ENCODE results near the gene TTN.
"Not testable (repeated sequence)": the region's sequence is repeated elsewhere in the genome, so short reads cannot be mapped to it uniquely, and the experiment has no call there.

Gene TTN

GRCh38 chr2:178658480-178658879, 148.7 kb downstream of the TTN start:
- not testable (repeated sequence) for DNase-seq (ENCODE audit: low read depth)

- no peak for DNase-seq (ENCODE audit: low read depth)
Measured at GRCh38 chr2:178650554-178650953, 156.7 kb downstream of the TTN start.

- no peak for DNase-seq (ENCODE audit: low read depth)
Measured at GRCh38 chr2:178644919-178645318, 162.3 kb downstream of the TTN start.

- no peak for DNase-seq (ENCODE audit: low read depth)
Measured at GRCh38 chr2:178641498-178641897, 165.7 kb downstream of the TTN start.

GRCh38 chr2:178635897-178636296, 171.3 kb downstream of the TTN start:
- no peak for DNase-seq (ENCODE audit: low read depth)

- no peak for DNase-seq (ENCODE audit: low read depth)
Measured at GRCh38 chr2:178632729-178633128, 174.5 kb downstream of the TTN start.

- no peak for DNase-seq (ENCODE audit: low read depth)
Measured at GRCh38 chr2:178630581-178630980, 176.6 kb downstream of the TTN start.

GRCh38 chr2:178629463-178629862, 177.8 kb downstream of the TTN start:
- no peak for DNase-seq (ENCODE audit: low read depth)

GRCh38 chr2:178628605-178629004, 178.6 kb downstream of the TTN start:
- DNase-seq (ENCODE audit: low read depth) = no peak

GRCh38 chr2:178627401-178627800, 179.8 kb downstream of the TTN start:
- no peak for DNase-seq (ENCODE audit: low read depth)

GRCh38 chr2:178615969-178616368, 191.3 kb downstream of the TTN start:
- no peak for DNase-seq (ENCODE audit: low read depth)

GRCh38 chr2:178602901-178603300, 204.3 kb downstream of the TTN start:
- DNase-seq (ENCODE audit: low read depth) = no peak

GRCh38 chr2:178592655-178593054, 214.6 kb downstream of the TTN start:
- no peak for DNase-seq (ENCODE audit: low read depth)

GRCh38 chr2:178589335-178589734, 217.9 kb downstream of the TTN start:
- DNase-seq (ENCODE audit: low read depth) = no peak

GRCh38 chr2:178584666-178585065, 222.6 kb downstream of the TTN start:
- no peak for DNase-seq (ENCODE audit: low read depth)

GRCh38 chr2:178579006-178579405, 228.2 kb downstream of the TTN start:
- DNase-seq (ENCODE audit: low read depth) = no peak

GRCh38 chr2:178574789-178575188, 232.4 kb downstream of the TTN start:
- DNase-seq (ENCODE audit: low read depth) = no peak

- DNase-seq (ENCODE audit: low read depth) = no peak
Measured at GRCh38 chr2:178568227-178568626, 239.0 kb downstream of the TTN start.

- DNase-seq (ENCODE audit: low read depth) = no peak
Measured at GRCh38 chr2:178553047-178553446, 254.2 kb downstream of the TTN start.

GRCh38 chr2:178550352-178550751, 256.9 kb downstream of the TTN start:
- DNase-seq (ENCODE audit: low read depth) = no peak

- DNase-seq (ENCODE audit: low read depth) = no peak
Measured at GRCh38 chr2:178542569-178542968, 264.7 kb downstream of the TTN start.

GRCh38 chr2:178542161-178542560, 265.1 kb downstream of the TTN start:
- DNase-seq (ENCODE audit: low read depth) = no peak

GRCh38 chr2:178536037-178536436, 271.2 kb downstream of the TTN start:
- DNase-seq (ENCODE audit: low read depth) = no peak

- DNase-seq (ENCODE audit: low read depth) = no peak
Measured at GRCh38 chr2:178531168-178531567, 276.1 kb downstream of the TTN start.

- DNase-seq (ENCODE audit: low read depth) = no peak
Measured at GRCh38 chr2:178530625-178531142, 276.5 kb downstream of the TTN start.
